Stimulated activated naive CD8-positive, alpha-beta T cell treated with anti-CD3 and anti-CD28 coated beads, Interleukin-15, amount 100 ng/mL, for 72 hours (primary cell): ENCODE results near the gene RNF213.
"Not testable (repeated sequence)": the region's sequence is repeated elsewhere in the genome, so short reads cannot be mapped to it uniquely, and the experiment has no call there.

Source experiments
- ATAC-seq: fragments of 150-1000 bp; cut with Tn5 transposase; 2 replicates; pipeline ENCODE4 v1.10.0; 2021; ENCODE audit warnings: mild to moderate bottlenecking, moderate library complexity
- DNase-seq, 2 donors: peaks; one replicate each; pipeline ENCODE4 v3.0.0; 2021 to 2022
- H3K27ac Mint-ChIP-seq, 2 donors: one replicate each; pipeline ENCODE4 v1.8.0; 2022; ENCODE audit warnings: mild to moderate bottlenecking in 2 of 2, mixed read lengths in 2 of 2, moderate library complexity in 2 of 2
- H3K27me3 Mint-ChIP-seq: one replicate; pipeline ENCODE4 v1.8.0; 2022; ENCODE audit warnings: mixed read lengths
- H3K4me1 Mint-ChIP-seq: one replicate; pipeline ENCODE4 v1.8.0; 2022; ENCODE audit warnings: mild to moderate bottlenecking, mixed read lengths
- H3K4me3 Mint-ChIP-seq, 2 donors: one replicate each; pipeline ENCODE4 v1.8.0; 2022; ENCODE audit warnings: mild to moderate bottlenecking in 2 of 2, mixed read lengths in 2 of 2, moderate library complexity in 1 of 2
- H3K9me3 Mint-ChIP-seq, 2 donors: one replicate each; pipeline ENCODE4 v1.8.0; 2022; ENCODE audit warnings: mixed read lengths in 2 of 2

Gene RNF213

DNA sequence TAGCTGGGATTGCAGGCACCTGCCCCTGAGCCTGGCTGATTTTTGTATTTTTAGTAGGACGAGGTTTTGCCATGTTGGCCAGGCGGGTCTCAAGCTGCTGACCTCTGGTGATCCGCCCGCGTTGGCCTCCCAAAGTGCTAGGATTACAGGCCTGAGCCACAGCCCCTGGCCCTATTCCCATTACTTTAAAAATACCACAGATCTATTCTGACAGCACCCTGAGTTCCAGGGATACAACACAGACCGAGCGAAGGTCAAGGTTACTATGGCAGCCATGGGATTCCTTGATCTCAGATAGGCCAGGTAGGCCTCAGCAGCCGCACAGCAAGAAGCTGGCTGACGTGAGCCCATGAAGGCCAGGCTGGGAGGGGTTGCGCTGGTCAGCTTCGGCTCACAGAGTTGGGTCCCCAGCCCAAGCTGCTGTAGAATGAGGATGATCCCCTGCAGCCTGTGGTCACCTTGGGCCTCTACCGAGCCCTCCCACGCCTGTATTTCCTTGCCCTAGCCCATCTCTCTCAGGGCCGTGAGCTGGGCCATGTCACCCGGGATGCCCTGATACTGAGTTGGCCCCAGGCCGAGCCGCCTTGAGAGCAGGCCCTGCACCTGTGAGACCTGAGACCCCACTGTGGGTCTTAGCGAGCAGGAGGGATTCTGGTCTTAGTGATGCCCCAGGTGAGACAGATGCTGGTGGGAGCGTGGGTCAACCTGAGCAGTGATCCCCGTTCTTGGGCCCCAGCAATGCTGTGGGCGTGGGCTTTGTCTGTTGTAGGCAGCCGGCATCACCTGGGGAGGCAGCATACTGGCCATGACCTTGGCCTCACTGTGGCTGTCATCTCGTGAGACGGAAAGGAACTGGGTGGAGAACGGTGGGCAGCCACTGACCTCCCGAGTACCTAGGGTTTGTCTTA lies 16.9 kb upstream of the RNF213 start:
- no peaks in the 10 kb centered on the region for H3K4me1 Mint-ChIP-seq
- ATAC-seq (no peak), DNase-seq (no peak)
- no peak overlapping the region for H3K4me3 Mint-ChIP-seq
- H3K9me3 Mint-ChIP-seq: no peaks in the 10 kb centered on the region
- no peaks in the 10 kb centered on the region for H3K27me3 Mint-ChIP-seq
- H3K27ac Mint-ChIP-seq: no peak overlapping the region

- not testable (repeated sequence) for ATAC-seq, H3K9me3 Mint-ChIP-seq, H3K27ac Mint-ChIP-seq
These were observed 16.2 kb upstream of the RNF213 start for GRCh38 chr17:80244448-80244847.

GRCh38 chr17:80244871-80245509 lies 15.7 kb upstream of the RNF213 start:
- ATAC-seq (no peak), DNase-seq (no peak)
- no peaks in the 10 kb centered on the region for H3K4me1 Mint-ChIP-seq
- H3K27me3 Mint-ChIP-seq: no peaks in the 10 kb centered on the region
- no peak overlapping the region for H3K4me3 Mint-ChIP-seq
- no peaks in the 10 kb centered on the region for H3K9me3 Mint-ChIP-seq
- peak overlapping the region in 1 of 2 donors; percentile 7 for H3K27ac Mint-ChIP-seq

More at GRCh38 chr17:80244448-80244847, 16.2 kb upstream of the RNF213 start:
- H3K4me1 Mint-ChIP-seq, H3K4me3 Mint-ChIP-seq, H3K27me3 Mint-ChIP-seq, DNase-seq: not testable (repeated sequence)

DNA sequence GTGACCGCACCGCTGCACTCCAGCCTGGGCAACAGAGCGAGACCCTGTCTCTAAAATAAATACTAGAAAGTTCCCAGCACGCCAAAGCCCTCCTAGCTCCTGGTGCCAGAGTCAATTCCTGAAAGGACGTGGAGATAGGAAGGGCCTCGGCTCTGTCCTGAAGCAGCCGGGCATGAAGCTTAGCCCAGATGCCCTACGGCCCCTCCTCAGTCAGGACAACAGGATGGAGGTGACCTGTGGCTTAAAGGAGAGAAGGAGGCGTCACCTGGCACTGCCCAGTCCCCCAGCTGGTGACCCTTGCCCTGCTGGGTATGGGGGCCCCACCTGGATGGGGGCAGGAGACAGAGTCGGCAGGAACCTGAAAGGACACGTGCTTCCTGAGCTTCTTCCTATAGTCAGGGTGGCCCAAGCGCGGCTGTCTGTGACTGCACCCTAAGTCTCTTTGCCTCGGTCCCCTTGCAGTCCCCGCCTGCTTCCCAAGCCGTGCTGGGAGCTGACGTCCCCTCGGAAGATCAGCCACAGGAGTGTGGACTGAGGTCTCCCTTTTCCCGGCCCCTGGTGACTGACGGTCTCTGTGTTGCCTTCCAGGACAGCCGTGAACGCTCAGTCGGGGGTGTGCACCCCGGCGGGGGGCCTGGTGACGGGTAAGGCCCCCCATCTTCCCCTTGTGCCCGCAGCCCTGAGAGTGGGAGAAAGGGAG lies 14.9 kb upstream of the RNF213 start:
- Mint-ChIP-seq H3K9me3 (no peaks in the 10 kb centered on the region), H3K27me3 (no peaks in the 10 kb centered on the region), H3K4me3 (no peak overlapping the region), H3K27ac (peak overlapping the region in 1 of 2 donors; percentile 67), H3K4me1 (no peaks in the 10 kb centered on the region)
- ATAC-seq: no peak
- DNase-seq: no peak

DNA sequence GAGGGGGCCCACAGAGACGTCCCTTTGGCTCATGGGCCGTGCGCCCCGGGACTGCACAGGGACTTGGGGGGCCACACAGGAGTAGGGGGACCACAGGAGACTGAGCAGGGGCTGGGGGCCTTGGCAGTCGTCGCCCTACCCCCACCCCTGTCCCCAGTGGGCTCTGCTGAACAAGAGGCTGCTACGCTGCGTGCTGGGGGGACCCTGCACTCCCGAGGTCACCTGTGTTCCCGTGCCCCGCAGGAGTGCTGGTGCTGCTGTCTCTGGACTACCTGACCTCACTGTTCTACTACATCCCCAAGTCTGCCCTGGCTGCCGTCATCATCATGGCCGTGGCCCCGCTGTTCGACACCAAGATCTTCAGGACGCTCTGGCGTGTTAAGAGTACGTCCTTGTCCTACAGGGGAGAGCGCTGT lies 14.4 kb upstream of the RNF213 start:
- H3K27ac Mint-ChIP-seq: no peak overlapping the region
- DNase-seq: no peak
- no peak overlapping the region for H3K4me3 Mint-ChIP-seq
- H3K27me3 Mint-ChIP-seq: no peaks in the 10 kb centered on the region
- peak; percentile 58 for ATAC-seq
- H3K4me1 Mint-ChIP-seq: no peaks in the 10 kb centered on the region
- H3K9me3 Mint-ChIP-seq: no peaks in the 10 kb centered on the region

GRCh38 chr17:80246726-80247125 lies 13.9 kb upstream of the RNF213 start:
- DNase-seq: no peak
- ATAC-seq: no peak
- H3K27ac Mint-ChIP-seq: peak overlapping the region in 1 of 2 donors; percentile 12
- H3K9me3 Mint-ChIP-seq: no peaks in the 10 kb centered on the region
- H3K27me3 Mint-ChIP-seq: no peaks in the 10 kb centered on the region
- H3K4me3 Mint-ChIP-seq: no peak overlapping the region
- H3K4me1 Mint-ChIP-seq: no peaks in the 10 kb centered on the region

DNA sequence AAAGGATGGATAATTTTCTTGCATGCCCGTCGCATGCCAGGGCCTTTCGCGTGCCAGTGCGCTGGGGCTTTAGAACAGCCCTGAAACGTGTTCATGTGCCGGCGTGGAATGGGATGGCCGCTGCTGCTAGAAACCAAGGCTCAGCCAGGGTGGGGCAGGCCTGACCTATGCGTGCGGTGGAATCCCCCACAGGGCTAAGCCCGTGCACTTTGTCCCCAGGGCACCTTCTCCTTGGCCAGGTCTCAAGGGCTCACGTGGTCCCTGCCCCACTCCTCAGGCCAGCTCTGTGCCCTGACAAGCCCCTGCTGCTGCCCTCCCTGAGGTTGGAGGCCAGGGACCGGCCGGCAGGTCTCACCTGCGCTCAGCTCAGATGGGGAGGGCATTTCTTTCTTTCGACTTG lies 13.1 kb upstream of the RNF213 start:
- H3K4me1 Mint-ChIP-seq: peaks cover 7% of the 10 kb centered on the region
- no peak for ATAC-seq
- H3K27ac Mint-ChIP-seq: no peak overlapping the region
- no peak for DNase-seq
- H3K9me3 Mint-ChIP-seq: no peaks in the 10 kb centered on the region
- H3K27me3 Mint-ChIP-seq: no peaks in the 10 kb centered on the region
- H3K4me3 Mint-ChIP-seq: no peak overlapping the region

GRCh38 chr17:80248001-80248893 lies 12.4 kb upstream of the RNF213 start:
- Mint-ChIP-seq H3K9me3 (no peaks in the 10 kb centered on the region), H3K27me3 (no peaks in the 10 kb centered on the region), H3K4me3 (no peak overlapping the region), H3K4me1 (peaks cover 14% of the 10 kb centered on the region), H3K27ac (no peak overlapping the region)
- ATAC-seq: no peak
- DNase-seq: no peak

GRCh38 chr17:80248894-80249710 lies 11.6 kb upstream of the RNF213 start:
- ATAC-seq (no peak), DNase-seq (no peak)
- no peaks in the 10 kb centered on the region for H3K9me3 Mint-ChIP-seq
- no peaks in the 10 kb centered on the region for H3K27me3 Mint-ChIP-seq
- no peak overlapping the region for H3K4me3 Mint-ChIP-seq
- no peak overlapping the region for H3K27ac Mint-ChIP-seq
- H3K4me1 Mint-ChIP-seq: peaks cover 22% of the 10 kb centered on the region

GRCh38 chr17:80251966-80252365 lies 8.7 kb upstream of the RNF213 start:
- no peak overlapping the region for H3K4me3 Mint-ChIP-seq
- peaks cover 39% of the 10 kb centered on the region for H3K4me1 Mint-ChIP-seq
- H3K27me3 Mint-ChIP-seq: no peaks in the 10 kb centered on the region
- no peak for DNase-seq
- ATAC-seq: no peak
- H3K27ac Mint-ChIP-seq: no peak overlapping the region
- H3K9me3 Mint-ChIP-seq: no peaks in the 10 kb centered on the region

GRCh38 chr17:80252871-80253270 lies 7.8 kb upstream of the RNF213 start:
- Mint-ChIP-seq H3K4me3 (no peak overlapping the region), H3K9me3 (no peaks in the 10 kb centered on the region), H3K27ac (no peak overlapping the region), H3K27me3 (no peaks in the 10 kb centered on the region), H3K4me1 (peaks cover 46% of the 10 kb centered on the region)
- ATAC-seq (peak; percentile 90), DNase-seq (peak; percentile 78 to 87)

GRCh38 chr17:80253631-80254395 lies 6.8 kb upstream of the RNF213 start:
- DNase-seq (no peak), ATAC-seq (no peak)
- Mint-ChIP-seq H3K27ac (peak overlapping the region in 1 of 2 donors; percentile 86), H3K9me3 (no peaks in the 10 kb centered on the region), H3K4me3 (no peak overlapping the region), H3K27me3 (no peaks in the 10 kb centered on the region), H3K4me1 (peaks cover 55% of the 10 kb centered on the region)

DNA sequence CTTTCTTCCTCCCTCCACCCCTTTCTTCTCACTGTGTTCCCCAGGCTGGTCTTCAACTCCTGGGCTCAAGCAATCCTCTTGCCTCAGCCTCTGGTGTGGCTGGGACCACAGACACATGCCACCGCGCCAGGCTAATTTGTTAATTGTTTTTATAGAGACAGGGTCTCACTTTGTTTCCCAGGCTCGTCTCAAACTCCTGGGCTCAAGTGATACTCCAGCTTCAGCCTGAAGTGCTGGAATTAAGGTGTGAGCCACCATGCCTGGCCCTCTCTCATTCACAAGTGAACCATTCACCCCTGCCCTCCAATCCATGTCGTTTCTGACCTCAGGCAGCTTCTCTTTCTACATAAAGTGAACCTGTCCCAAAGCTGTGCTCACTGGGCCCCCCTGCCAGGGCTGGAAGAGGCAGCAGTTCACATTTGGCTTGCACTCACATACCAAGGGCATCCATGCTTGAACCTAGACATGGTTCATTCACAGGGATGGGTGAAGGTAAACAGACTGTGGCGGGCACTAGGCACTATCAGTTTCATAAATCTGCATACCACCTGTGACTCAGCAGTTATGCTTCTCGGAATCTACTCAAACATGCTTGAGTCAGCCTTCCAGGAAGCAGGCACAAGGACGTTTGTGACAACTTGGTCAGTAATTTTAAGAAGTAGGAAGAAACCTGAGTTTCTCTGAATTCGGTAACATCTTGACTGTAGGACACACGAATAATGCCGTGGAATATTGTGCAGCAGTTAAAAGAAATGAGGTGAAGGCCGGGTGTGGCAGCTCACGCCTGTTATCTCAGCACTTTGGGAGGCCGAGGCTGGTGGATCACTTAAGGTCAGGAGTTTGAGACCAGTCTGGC lies 6.0 kb upstream of the RNF213 start:
- H3K4me3 Mint-ChIP-seq: peak overlapping the region; percentile 47 to 68
- peak; percentile 48 to 76 for DNase-seq

More for the DNA sequence above, 6.0 kb upstream of the RNF213 start:
- Mint-ChIP-seq H3K9me3 (no peaks in the 10 kb centered on the region), H3K4me1 (peaks cover 63% of the 10 kb centered on the region), H3K27me3 (no peaks in the 10 kb centered on the region), H3K27ac (peak overlapping the region; percentile 86 to 90)
- peak; percentile 78 for ATAC-seq
